SK-N-SH treated with all-trans-retinoic acid at 6 μM for 48 hours (cell line): ENCODE results near the gene SCN2B.

ENCODE experiments used
- ATAC-seq: fragments of 200-7000 bp; cut with Tn5 transposase; 3 replicates; pipeline ENCODE4 v1.9.1; 2020; ENCODE audit warnings: mild to moderate bottlenecking, moderate library complexity
- ARNTL ChIP-seq: fragments of 450-650 bp; formaldehyde crosslinking; IDR thresholded peaks from 2 replicates; pipeline ENCODE4 v1.5.0; 2020; ENCODE audit warnings: low read depth, mild to moderate bottlenecking, moderate library complexity, borderline replicate concordance
- BACH2 ChIP-seq: fragments of 250-450 bp; sonication (Bioruptor Pico); IDR thresholded peaks from 2 replicates; pipeline ENCODE4 v1.9.0; 2021; ENCODE audit warnings: mild to moderate bottlenecking, borderline replicate concordance
- CSDC2 ChIP-seq: fragments of 250-450 bp; sonication (Bioruptor Pico); IDR thresholded peaks from 2 replicates; pipeline ENCODE4 v1.5.0; 2020; ENCODE audit warnings: mild to moderate bottlenecking, moderate library complexity
- ESRRG ChIP-seq: fragments of 250-450 bp; sonication (Bioruptor Pico); IDR thresholded peaks from 2 replicates; pipeline ENCODE4 v1.6.1; 2021; ENCODE audit warnings: mild to moderate bottlenecking
- GLIS3 ChIP-seq: fragments of 250-450 bp; sonication (Bioruptor Pico); IDR thresholded peaks from 2 replicates; pipeline ENCODE4 v1.5.0; 2020; ENCODE audit warnings: mild to moderate bottlenecking, moderate library complexity
- ISL1 ChIP-seq: fragments of 250-450 bp; sonication (Bioruptor Pico); IDR thresholded peaks from 2 replicates; pipeline ENCODE4 v2.1.2; 2022; ENCODE audit warnings: mild to moderate bottlenecking, moderate library complexity
- OSR1 ChIP-seq: fragments of 250-450 bp; sonication (Bioruptor Pico); IDR thresholded peaks from 2 replicates; pipeline ENCODE4 v1.8.0; 2022; ENCODE audit warnings: moderate library complexity, mild to moderate bottlenecking, inconsistent platforms
- PPARA ChIP-seq: fragments of 250-450 bp; sonication (Bioruptor Pico); IDR thresholded peaks from 2 replicates; pipeline ENCODE4 v1.5.0; 2020; ENCODE audit warnings: mild to moderate bottlenecking, borderline replicate concordance
- SNAI2 ChIP-seq: fragments of 250-450 bp; sonication (Bioruptor Pico); IDR thresholded peaks from 2 replicates; pipeline ENCODE4 v1.5.0; 2020; ENCODE audit warnings: mild to moderate bottlenecking, moderate library complexity
- TCF4 ChIP-seq: fragments of 250-450 bp; sonication (Bioruptor Pico); IDR thresholded peaks from 2 replicates; pipeline ENCODE4 v1.8.0; 2021; ENCODE audit warnings: mild to moderate bottlenecking, moderate library complexity, borderline replicate concordance
- TOX ChIP-seq: fragments of 250-450 bp; sonication (Bioruptor Pico); IDR thresholded peaks from 2 replicates; pipeline ENCODE4 v1.8.0; 2021; ENCODE audit warnings: mild to moderate bottlenecking, moderate library complexity, borderline replicate concordance
- ZFP3 ChIP-seq: fragments of 250-450 bp; sonication (Bioruptor Pico); IDR thresholded peaks from 2 replicates; pipeline ENCODE4 v1.5.0; 2020; ENCODE audit warnings: mild to moderate bottlenecking, moderate library complexity
- ZFP30 ChIP-seq: fragments of 450-650 bp; formaldehyde crosslinking; IDR thresholded peaks from 2 replicates; pipeline ENCODE4 v1.5.0; 2022; ENCODE audit warnings: mild to moderate bottlenecking, moderate library complexity
- ZNF565 ChIP-seq: fragments of 450-650 bp; formaldehyde crosslinking; conservative IDR thresholded peaks from 2 replicates; pipeline ENCODE4 v1.5.0; 2020; ENCODE audit warnings: low read depth, mild to moderate bottlenecking, moderate library complexity
- ZNF70 ChIP-seq: fragments of 450-650 bp; formaldehyde crosslinking; IDR thresholded peaks from 2 replicates; pipeline ENCODE4 v1.5.0; 2020; ENCODE audit warnings: mild to moderate bottlenecking, moderate library complexity
- ZNF8 ChIP-seq: fragments of 450-650 bp; formaldehyde crosslinking; IDR thresholded peaks from 2 replicates; pipeline ENCODE4 v1.5.0; 2020; ENCODE audit warnings: mild to moderate bottlenecking, moderate library complexity
- TF ChIP-seq, protein P1 (sequence below): fragments of 250-450 bp; sonication (Bioruptor Pico); IDR thresholded peaks from 2 replicates; pipeline ENCODE4 v1.5.0; 2020; ENCODE audit warnings: mild to moderate bottlenecking, moderate library complexity
- TF ChIP-seq, protein P2 (sequence below): fragments of 250-450 bp; sonication (Bioruptor Pico); IDR thresholded peaks from 2 replicates; pipeline ENCODE4 v1.8.0; 2021; ENCODE audit warnings: low read depth, mild to moderate bottlenecking, moderate library complexity, borderline replicate concordance
- TF ChIP-seq, protein P3 (sequence below): fragments of 250-450 bp; sonication (Bioruptor Pico); IDR thresholded peaks from 2 replicates; pipeline ENCODE4 v1.5.1; 2021; ENCODE audit warnings: mild to moderate bottlenecking, moderate library complexity
- TF ChIP-seq, protein P4 (sequence below): fragments of 250-450 bp; sonication (Bioruptor Pico); IDR thresholded peaks from 2 replicates; pipeline ENCODE4 v1.8.0; 2020; ENCODE audit warnings: mild to moderate bottlenecking, moderate library complexity, borderline replicate concordance
- TF ChIP-seq, protein P5 (sequence below): fragments of 250-450 bp; sonication (Bioruptor Pico); IDR thresholded peaks from 2 replicates; pipeline ENCODE4 v1.5.1; 2020; ENCODE audit warnings: low read depth, mild to moderate bottlenecking, moderate library complexity

Gene SCN2B

DNA sequence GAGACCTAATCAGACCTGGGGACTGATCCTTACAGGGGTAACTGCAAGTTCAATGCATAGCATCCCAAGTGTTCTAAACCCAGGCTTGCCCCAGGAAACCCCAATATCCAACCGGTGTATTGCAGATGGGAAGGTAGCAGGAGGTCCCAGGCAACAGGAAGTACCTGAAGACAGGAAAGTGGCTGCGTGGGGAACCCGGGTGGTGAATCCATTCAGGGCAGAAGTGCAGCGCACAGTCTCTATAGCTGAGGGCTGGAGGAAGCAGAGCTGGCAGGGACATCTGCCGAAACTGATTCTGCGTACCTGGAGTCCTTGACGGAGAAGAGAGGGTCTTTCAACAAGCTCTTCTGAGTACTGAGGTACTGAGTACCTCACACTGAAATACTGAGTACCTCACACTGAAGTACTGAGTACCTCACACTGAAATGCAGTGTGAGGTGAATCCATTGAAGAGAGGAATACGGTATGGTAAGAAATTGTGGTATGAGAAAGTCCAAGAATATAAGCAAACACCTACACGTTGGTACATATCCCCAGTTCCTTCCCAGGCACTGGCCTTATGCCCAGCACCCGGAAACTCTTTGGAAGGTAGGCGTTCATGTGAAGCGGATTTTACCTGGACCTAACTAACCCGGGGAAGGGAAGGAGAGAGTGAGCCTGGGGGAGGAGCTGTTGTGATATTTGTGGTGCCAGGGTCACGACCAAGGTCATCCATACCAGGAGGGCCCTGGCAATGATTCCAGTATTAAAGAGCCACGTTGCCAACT, 43.9 kb downstream of the SCN2B start:
- no peak for ATAC-seq
- TF ChIP-seq ZNF8, result no peak
- no peak for TF ChIP-seq SNAI2 (CRISPR knock-in tag)
- TF ChIP-seq ARNTL, result no peak
- no peak for TF ChIP-seq BACH2 (CRISPR knock-in tag)
- TF ChIP-seq GLIS3 (CRISPR knock-in tag), result no peak
- TF ChIP-seq TCF4 (CRISPR knock-in tag), result no peak
- TF ChIP-seq OSR1, result no peak
- TF ChIP-seq ISL1 (CRISPR knock-in tag), result no peak
- TF ChIP-seq ZNF565, result no peak
- TF ChIP-seq ESRRG, result no peak
- TF ChIP-seq ZFP3, result no peak
- TF ChIP-seq ZFP30 (CRISPR knock-in tag), result no peak
- TF ChIP-seq, protein P1, sequence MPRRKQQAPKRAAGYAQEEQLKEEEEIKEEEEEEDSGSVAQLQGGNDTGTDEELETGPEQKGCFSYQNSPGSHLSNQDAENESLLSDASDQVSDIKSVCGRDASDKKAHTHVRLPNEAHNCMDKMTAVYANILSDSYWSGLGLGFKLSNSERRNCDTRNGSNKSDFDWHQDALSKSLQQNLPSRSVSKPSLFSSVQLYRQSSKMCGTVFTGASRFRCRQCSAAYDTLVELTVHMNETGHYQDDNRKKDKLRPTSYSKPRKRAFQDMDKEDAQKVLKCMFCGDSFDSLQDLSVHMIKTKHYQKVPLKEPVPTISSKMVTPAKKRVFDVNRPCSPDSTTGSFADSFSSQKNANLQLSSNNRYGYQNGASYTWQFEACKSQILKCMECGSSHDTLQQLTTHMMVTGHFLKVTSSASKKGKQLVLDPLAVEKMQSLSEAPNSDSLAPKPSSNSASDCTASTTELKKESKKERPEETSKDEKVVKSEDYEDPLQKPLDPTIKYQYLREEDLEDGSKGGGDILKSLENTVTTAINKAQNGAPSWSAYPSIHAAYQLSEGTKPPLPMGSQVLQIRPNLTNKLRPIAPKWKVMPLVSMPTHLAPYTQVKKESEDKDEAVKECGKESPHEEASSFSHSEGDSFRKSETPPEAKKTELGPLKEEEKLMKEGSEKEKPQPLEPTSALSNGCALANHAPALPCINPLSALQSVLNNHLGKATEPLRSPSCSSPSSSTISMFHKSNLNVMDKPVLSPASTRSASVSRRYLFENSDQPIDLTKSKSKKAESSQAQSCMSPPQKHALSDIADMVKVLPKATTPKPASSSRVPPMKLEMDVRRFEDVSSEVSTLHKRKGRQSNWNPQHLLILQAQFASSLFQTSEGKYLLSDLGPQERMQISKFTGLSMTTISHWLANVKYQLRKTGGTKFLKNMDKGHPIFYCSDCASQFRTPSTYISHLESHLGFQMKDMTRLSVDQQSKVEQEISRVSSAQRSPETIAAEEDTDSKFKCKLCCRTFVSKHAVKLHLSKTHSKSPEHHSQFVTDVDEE, result no peak
- TF ChIP-seq CSDC2 (CRISPR knock-in tag), result no peak
- TF ChIP-seq, protein P2, sequence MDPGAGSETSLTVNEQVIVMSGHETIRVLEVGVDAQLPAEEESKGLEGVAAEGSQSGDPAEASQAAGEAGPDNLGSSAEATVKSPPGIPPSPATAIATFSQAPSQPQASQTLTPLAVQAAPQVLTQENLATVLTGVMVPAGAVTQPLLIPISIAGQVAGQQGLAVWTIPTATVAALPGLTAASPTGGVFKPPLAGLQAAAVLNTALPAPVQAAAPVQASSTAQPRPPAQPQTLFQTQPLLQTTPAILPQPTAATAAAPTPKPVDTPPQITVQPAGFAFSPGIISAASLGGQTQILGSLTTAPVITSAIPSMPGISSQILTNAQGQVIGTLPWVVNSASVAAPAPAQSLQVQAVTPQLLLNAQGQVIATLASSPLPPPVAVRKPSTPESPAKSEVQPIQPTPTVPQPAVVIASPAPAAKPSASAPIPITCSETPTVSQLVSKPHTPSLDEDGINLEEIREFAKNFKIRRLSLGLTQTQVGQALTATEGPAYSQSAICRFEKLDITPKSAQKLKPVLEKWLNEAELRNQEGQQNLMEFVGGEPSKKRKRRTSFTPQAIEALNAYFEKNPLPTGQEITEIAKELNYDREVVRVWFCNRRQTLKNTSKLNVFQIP (CRISPR knock-in tag), result no peak
- TF ChIP-seq, protein P3, sequence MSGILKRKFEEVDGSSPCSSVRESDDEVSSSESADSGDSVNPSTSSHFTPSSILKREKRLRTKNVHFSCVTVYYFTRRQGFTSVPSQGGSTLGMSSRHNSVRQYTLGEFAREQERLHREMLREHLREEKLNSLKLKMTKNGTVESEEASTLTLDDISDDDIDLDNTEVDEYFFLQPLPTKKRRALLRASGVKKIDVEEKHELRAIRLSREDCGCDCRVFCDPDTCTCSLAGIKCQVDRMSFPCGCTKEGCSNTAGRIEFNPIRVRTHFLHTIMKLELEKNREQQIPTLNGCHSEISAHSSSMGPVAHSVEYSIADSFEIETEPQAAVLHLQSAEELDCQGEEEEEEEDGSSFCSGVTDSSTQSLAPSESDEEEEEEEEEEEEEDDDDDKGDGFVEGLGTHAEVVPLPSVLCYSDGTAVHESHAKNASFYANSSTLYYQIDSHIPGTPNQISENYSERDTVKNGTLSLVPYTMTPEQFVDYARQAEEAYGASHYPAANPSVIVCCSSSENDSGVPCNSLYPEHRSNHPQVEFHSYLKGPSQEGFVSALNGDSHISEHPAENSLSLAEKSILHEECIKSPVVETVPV, result no peak
- TF ChIP-seq TOX (CRISPR knock-in tag), result no peak
- TF ChIP-seq PPARA (CRISPR knock-in tag), result no peak
- TF ChIP-seq, protein P4, sequence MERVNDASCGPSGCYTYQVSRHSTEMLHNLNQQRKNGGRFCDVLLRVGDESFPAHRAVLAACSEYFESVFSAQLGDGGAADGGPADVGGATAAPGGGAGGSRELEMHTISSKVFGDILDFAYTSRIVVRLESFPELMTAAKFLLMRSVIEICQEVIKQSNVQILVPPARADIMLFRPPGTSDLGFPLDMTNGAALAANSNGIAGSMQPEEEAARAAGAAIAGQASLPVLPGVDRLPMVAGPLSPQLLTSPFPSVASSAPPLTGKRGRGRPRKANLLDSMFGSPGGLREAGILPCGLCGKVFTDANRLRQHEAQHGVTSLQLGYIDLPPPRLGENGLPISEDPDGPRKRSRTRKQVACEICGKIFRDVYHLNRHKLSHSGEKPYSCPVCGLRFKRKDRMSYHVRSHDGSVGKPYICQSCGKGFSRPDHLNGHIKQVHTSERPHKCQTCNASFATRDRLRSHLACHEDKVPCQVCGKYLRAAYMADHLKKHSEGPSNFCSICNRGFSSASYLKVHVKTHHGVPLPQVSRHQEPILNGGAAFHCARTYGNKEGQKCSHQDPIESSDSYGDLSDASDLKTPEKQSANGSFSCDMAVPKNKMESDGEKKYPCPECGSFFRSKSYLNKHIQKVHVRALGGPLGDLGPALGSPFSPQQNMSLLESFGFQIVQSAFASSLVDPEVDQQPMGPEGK, result no peak
- TF ChIP-seq, protein P5, sequence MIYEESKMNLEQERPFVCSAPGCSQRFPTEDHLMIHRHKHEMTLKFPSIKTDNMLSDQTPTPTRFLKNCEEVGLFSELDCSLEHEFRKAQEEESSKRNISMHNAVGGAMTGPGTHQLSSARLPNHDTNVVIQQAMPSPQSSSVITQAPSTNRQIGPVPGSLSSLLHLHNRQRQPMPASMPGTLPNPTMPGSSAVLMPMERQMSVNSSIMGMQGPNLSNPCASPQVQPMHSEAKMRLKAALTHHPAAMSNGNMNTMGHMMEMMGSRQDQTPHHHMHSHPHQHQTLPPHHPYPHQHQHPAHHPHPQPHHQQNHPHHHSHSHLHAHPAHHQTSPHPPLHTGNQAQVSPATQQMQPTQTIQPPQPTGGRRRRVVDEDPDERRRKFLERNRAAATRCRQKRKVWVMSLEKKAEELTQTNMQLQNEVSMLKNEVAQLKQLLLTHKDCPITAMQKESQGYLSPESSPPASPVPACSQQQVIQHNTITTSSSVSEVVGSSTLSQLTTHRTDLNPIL (CRISPR knock-in tag), result no peak

DNA sequence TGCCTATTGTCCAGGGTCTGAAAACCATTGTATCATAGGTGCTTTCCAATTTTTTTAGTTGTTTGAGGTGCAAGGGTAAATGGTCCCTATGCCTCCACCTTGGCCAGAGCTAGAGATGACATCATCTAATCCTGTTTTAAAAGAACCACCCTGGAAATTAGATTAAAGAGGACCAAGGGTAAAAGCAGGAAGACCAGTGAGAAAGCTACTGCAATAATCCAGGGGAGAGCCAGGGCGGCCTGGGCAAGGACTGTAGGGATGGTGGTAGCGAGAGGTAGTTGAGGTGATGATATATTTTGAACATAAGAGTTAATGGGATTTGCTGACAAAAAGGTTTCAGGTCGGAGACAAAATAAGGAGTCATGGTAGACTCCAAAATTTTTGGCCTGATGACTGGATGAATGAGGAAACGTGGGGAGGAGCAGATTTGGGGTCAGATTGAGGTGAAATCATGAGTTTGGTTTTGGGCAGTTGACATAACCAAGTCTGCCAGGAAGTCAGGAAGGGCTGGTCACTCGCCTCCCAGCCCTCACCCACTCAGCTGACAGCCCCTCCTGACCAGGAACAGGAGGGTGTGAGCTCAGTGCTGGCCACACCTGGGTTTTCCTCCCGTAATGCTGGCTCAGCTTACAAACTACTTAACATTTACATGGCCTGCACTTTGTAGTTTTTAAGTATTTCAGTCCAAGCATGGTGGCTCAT, 46.8 kb downstream of the SCN2B start:
- no peak for TF ChIP-seq OSR1
- TF ChIP-seq, protein P5 (CRISPR knock-in tag), result no peak
- TF ChIP-seq ZNF565, result no peak
- no peak for TF ChIP-seq ZNF8
- TF ChIP-seq SNAI2 (CRISPR knock-in tag), result no peak
- no peak for TF ChIP-seq ZNF70
- TF ChIP-seq TCF4 (CRISPR knock-in tag), result no peak
- TF ChIP-seq ESRRG, result no peak
- TF ChIP-seq ARNTL, result no peak
- no peak for ATAC-seq
